GM12878 (cell line): Measurements from ENCODE around the gene SULF2. TPM values are rescaled to one million over a fixed set of nuclear protein-coding genes. Genes with fewer than 3 reads are reported as not detected.

Experiments
- ATAC-seq: fragments of 200-7000 bp; cut with Tn5 transposase; 3 replicates; pipeline ENCODE4 v1.9.1; 2020; ENCODE audit warnings: mild to moderate bottlenecking, moderate library complexity
- BruUV-seq: library from RNA; stranded (reverse); fragments of 400-500 nt; replicated peaks from 2 replicates; lab custom pipeline; 2021; lab: Mats Ljungman, UMichigan
- CTCF ChIA-PET: fragments of 300-600 bp; sonication (Branson Sonifier 250); formaldehyde crosslinking; extraction: SDS; loops from one replicate; lab custom pipeline; 2021; ENCODE audit warnings: inconsistent platforms; lab: Yijun Ruan, JAX
- POLR2A ChIA-PET: fragments of 350-600 bp; formaldehyde crosslinking; extraction: SDS; loops from one replicate; lab custom pipeline; 2021; ENCODE audit warnings: inconsistent platforms; lab: Charles Lee
- RAD21 ChIA-PET: fragments of 300-600 bp; sonication (Branson Sonifier 250); formaldehyde crosslinking; loops from one replicate; lab custom pipeline; 2023; ENCODE audit warnings: antibody characterized with exemption; ENCODE audit not compliant: unreplicated experiment; lab: Charles Lee
- SMC1A ChIA-PET: fragments of 300-600 bp; sonication (Branson Sonifier 250); formaldehyde crosslinking; loops from one replicate; lab custom pipeline; 2023; ENCODE audit not compliant: unreplicated experiment, uncharacterized antibody; lab: Charles Lee
- DNase-seq: peaks from one replicate; pipeline ENCODE4 v3.0.0-alpha.2; 2011; ENCODE audit warnings: low read depth, low spot score
- FAIRE-seq: peaks from 3 replicates; lab custom pipeline; 2011; peaks lifted over from hg19 to GRCh38; lab: Jason Lieb, UNC
- H2AFZ ChIP-seq: 2 replicates; pipeline ENCODE4 v1.6.0; 2011; ENCODE audit warnings: low read depth, low read length, control low read depth; ENCODE audit not compliant: control insufficient read depth
- H3K27ac ChIP-seq: 2 replicates; pipeline ENCODE4 v1.5.1; 2011; ENCODE audit warnings: control low read depth; ENCODE audit not compliant: control insufficient read depth, insufficient read depth
- H3K27me3 ChIP-seq, 2 experiments: replicated peaks in 1 of 2; 2 replicates each; pipeline versions ENCODE4 v1.6.0 to v1.6.1; 2011; ENCODE audit warnings: low read length in 1 of 2; ENCODE audit not compliant: control insufficient read depth in 2 of 2, insufficient read depth in 2 of 2
- H3K36me3 ChIP-seq, 2 experiments: 2 replicates each; pipeline ENCODE4 v1.5.1; 2011; ENCODE audit warnings: low read length in 1 of 2; ENCODE audit not compliant: control insufficient read depth in 2 of 2, insufficient read depth in 2 of 2
- H3K4me1 ChIP-seq: 2 replicates; pipeline ENCODE4 v1.6.1; 2011; ENCODE audit warnings: mild to moderate bottlenecking, low read length, moderate library complexity, mixed read lengths; ENCODE audit not compliant: control insufficient read depth, insufficient read depth
- H3K4me2 ChIP-seq: 2 replicates; pipeline ENCODE4 v1.6.0; 2011; ENCODE audit warnings: control low read depth; ENCODE audit not compliant: control insufficient read depth, insufficient read depth
- H3K4me3 ChIP-seq: fragments of 200-600 bp; sonication (generic); 2 replicates; pipeline ENCODE4 v1.5.1; 2016
- H3K79me2 ChIP-seq: 2 replicates; pipeline ENCODE4 v1.6.0; 2011; ENCODE audit warnings: low read length; ENCODE audit not compliant: control insufficient read depth, insufficient read depth
- H3K9ac ChIP-seq: 2 replicates; pipeline ENCODE4 v1.8.0; 2011; ENCODE audit warnings: low read length, control low read depth, mixed read lengths; ENCODE audit not compliant: control insufficient read depth, insufficient read depth
- H3K9me3 ChIP-seq: replicated peaks from 3 replicates; pipeline ENCODE4 v1.5.1; 2011; ENCODE audit warnings: mild to moderate bottlenecking, low read length; ENCODE audit not compliant: control insufficient read depth, insufficient read depth
- H4K20me1 ChIP-seq: 2 replicates; pipeline ENCODE4 v1.6.0; 2011; ENCODE audit not compliant: control insufficient read depth, insufficient read depth
- BCL11A ChIP-seq: IDR thresholded peaks from 2 replicates; pipeline ENCODE4 v1.6.1; 2011; ENCODE audit warnings: low read depth, low read length
- MEF2A ChIP-seq: IDR thresholded peaks from 2 replicates; pipeline ENCODE4 v1.6.1; 2011; ENCODE audit warnings: low read depth, mild to moderate bottlenecking, low read length, moderate library complexity; ENCODE audit not compliant: insufficient read depth
- SPI1 ChIP-seq: IDR thresholded peaks from 2 replicates; pipeline ENCODE4 v1.6.1; 2011; ENCODE audit warnings: low read depth, mild to moderate bottlenecking, low read length, moderate library complexity, borderline replicate concordance; ENCODE audit not compliant: insufficient read depth
- WGBS: methylation state at CpG from one replicate; pipeline ENCODE4 v1.1.6; 2016; ENCODE audit warnings: low lambda C conversion rate; ENCODE audit not compliant: insufficient replicate concordance, insufficient coverage; ENCODE audit errors: missing lambda C conversion rate; 5-methylcytosine and 5-hydroxymethylcytosine counted together
- in situ Hi-C: fragments of 300-500 bp; cut with MboI; formaldehyde crosslinking; loops from 9 replicates; pipeline ENCODE4 v1.14.3; 2018; ENCODE audit warnings: mixed read lengths
- intact Hi-C: fragments of 100-400 bp; cut with micrococcal nuclease; formaldehyde crosslinking; loops from one replicate; pipeline ENCODE4 v1.14.2; 2022; ENCODE audit not compliant: unreplicated experiment
- polyA plus RNA-seq, 11 experiments: library from polyadenylated mRNA; depleted of rRNA in 4 of 11; unstranded in 6 of 11; stranded (reverse) in 5 of 11; fragments of >200 nt; fragmentation: Nextera tagmentation in 4 of 11; fragmentation: Illumina TruSeq in 1 of 11; extraction: Ambion mirVana in 4 of 11; extraction: Trizol in 1 of 11; gene quantifications; 1 replicate in 1 of 11; 2 replicates in 10 of 11; pipeline versions ENCODE4 v1.2.1 to v1.2.3, GENCODE V29; 2011 to 2016; ENCODE audit warnings: inconsistent platforms in 2 of 11, missing spikeins in 2 of 11, low read depth in 1 of 11
- total RNA-seq, 4 experiments: library from RNA; depleted of rRNA in 3 of 4; stranded (reverse); fragments of >200 nt in 3 of 4; fragmentation: Illumina TruSeq in 1 of 4; extraction: Trizol in 1 of 4; gene quantifications; 2 replicates each; pipeline versions ENCODE4 v1.2.1 to v1.2.3, GENCODE V29; 2013 to 2021
- TF ChIP-seq, protein P1 (sequence below): fragments of 450-650 bp; IDR thresholded peaks from 2 replicates; pipeline ENCODE4 v1.6.1; 2017; ENCODE audit warnings: borderline replicate concordance
- TF ChIP-seq, protein P2 (sequence below): fragments of 450-650 bp; IDR thresholded peaks from 2 replicates; pipeline ENCODE4 v1.6.1; 2018; ENCODE audit warnings: mild to moderate bottlenecking, low read depth, moderate library complexity; ENCODE audit not compliant: partially characterized antibody

Gene SULF2
- total and polyA plus RNA-seq, 10 of the 15 experiments (the other 5 are each of a cell fraction or from before 2014, with no cell fraction given) = 0.69 to 4.1 (median 1.6) TPM

DNA sequence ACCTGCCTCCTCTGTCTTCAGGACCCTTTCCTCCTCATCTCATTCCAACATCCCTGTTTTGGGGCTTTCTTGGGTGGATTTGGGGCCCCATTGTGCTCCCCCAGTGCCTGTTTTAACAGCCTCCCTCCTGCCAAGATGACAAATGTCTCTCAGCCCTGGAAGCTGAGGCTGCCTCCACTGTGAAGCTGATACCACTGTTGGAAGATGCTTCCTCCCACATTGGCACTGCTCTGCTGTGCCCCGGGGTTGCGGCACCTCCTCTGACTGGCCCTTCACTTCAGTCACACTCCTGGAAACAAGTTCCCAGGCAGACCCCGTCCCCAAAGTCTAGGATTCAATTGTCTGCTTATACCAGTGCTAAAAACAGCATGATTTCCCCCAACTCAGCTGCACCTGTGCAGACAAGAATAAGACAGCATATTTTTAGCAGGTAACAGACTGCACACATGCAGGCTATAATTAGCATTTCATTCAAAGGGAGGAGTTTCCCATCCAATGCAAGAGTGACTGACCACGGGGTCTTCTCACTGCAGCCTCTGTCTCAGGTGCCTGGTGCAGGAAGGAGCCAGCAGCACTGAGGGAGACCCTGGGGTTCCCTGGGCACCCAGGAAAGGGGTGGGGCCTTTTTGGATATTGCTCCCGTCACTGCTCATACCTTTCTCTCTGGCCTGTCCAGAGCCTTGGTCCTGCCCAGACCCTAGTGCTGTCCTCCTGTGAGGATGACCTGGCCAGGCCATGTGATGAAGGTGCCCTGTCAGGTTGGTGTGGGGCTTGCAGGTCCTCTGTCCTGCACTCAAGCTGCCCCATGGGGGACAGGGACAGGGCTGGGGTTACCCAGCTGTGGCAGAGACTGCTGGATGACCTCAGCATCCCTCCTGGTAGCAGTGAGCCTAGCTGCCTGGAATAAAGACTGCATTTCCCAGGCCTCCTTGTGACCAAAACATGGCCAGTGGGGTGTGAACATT lies 31.5 kb upstream of the SULF2 start:
- FAIRE-seq (no peak), DNase-seq (no peak), ATAC-seq (no peak)
- Histone ChIP-seq H3K27me3 (peaks cover 2 to 4% of the 10 kb centered on the region in 2 experiments; a peak in 3 of 4 replicates), H3K9me3 (no peaks in the 10 kb centered on the region), H3K4me1 (no peaks in the 10 kb centered on the region; the same call in 1 of the 2 replicates), H4K20me1 (no peaks in the 10 kb centered on the region; the same call in 1 of the 2 replicates), H3K4me3 (no peak overlapping the region), H3K79me2 (no peaks in the 10 kb centered on the region), H3K36me3 (no peaks in the 10 kb centered on the region), H3K27ac (no peak overlapping the region), H3K4me2 (no peak overlapping the region), H3K9ac (no peak overlapping the region), H2AFZ (no peak overlapping the region)
- RAD21 ChIA-PET = no interaction called here
- WGBS = 20% methylated on average over 5 of the region's 5 CpGs
- in situ Hi-C loops = no loop called here
- CTCF ChIA-PET = no interaction called here
- POLR2A ChIA-PET = no interaction called here
- TF ChIP-seq SPI1 (no peak), BCL11A (no peak), MEF2A (0 out of 2 replicates have a peak, but pooled peaks have one; percentile 22)
- TF ChIP-seq, protein P1, sequence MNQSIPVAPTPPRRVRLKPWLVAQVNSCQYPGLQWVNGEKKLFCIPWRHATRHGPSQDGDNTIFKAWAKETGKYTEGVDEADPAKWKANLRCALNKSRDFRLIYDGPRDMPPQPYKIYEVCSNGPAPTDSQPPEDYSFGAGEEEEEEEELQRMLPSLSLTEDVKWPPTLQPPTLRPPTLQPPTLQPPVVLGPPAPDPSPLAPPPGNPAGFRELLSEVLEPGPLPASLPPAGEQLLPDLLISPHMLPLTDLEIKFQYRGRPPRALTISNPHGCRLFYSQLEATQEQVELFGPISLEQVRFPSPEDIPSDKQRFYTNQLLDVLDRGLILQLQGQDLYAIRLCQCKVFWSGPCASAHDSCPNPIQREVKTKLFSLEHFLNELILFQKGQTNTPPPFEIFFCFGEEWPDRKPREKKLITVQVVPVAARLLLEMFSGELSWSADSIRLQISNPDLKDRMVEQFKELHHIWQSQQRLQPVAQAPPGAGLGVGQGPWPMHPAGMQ = no peak
- TF ChIP-seq, protein P2, sequence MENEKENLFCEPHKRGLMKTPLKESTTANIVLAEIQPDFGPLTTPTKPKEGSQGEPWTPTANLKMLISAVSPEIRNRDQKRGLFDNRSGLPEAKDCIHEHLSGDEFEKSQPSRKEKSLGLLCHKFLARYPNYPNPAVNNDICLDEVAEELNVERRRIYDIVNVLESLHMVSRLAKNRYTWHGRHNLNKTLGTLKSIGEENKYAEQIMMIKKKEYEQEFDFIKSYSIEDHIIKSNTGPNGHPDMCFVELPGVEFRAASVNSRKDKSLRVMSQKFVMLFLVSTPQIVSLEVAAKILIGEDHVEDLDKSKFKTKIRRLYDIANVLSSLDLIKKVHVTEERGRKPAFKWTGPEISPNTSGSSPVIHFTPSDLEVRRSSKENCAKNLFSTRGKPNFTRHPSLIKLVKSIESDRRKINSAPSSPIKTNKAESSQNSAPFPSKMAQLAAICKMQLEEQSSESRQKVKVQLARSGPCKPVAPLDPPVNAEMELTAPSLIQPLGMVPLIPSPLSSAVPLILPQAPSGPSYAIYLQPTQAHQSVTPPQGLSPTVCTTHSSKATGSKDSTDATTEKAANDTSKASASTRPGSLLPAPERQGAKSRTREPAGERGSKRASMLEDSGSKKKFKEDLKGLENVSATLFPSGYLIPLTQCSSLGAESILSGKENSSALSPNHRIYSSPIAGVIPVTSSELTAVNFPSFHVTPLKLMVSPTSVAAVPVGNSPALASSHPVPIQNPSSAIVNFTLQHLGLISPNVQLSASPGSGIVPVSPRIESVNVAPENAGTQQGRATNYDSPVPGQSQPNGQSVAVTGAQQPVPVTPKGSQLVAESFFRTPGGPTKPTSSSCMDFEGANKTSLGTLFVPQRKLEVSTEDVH = no peak
- SMC1A ChIA-PET = no interaction called here
- intact Hi-C loops = no loop called here
- no TSS peak for BruUV-seq
